ENCODE results near the gene MARS1.
"Not testable (repeated sequence)": the region's sequence is repeated elsewhere in the genome, so short reads cannot be mapped to it uniquely, and the experiment has no call there.

Gene MARS1

DNA sequence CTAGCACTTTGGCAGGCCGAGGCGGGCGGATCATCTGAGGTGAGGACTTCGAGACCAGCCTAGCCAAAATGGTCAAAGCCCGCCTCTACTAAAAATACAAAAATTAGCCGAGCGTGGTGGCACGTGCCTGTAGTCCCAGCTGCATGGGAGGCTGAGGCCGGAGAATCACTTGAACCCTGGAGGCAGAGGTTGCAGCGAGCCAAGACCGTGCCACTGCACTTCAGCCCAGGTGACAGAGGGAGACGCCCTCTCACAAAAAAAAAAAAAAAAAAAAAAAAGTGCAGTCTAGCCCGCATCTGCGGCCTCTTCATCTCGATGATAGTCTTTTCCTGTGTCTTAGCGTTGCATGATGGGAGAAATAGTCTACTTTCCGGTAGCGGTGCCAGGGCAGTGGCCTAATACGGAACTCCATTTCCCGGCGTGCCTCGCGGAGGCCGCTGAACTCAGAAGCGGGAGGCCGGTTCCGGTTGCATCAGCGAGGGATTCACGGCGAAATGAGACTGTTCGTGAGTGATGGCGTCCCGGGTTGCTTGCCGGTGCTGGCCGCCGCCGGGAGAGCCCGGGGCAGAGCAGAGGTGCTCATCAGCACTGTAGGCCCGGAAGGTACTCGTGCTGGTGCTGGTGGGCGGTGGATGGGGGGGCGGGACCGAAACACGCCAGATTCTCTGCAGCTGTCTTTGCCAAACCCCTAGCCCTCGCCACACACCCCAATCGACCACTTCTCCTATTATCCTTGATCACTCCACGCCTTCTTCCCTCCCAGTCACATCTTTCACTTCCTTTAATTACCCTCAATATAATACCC is at the start of gene MARS1:
Gene MARS1 (plus strand): TSS at position 472 of the 805 bp plus-strand sequence. CDS start 23 bp downstream, at position 495.
- peak; percentile 86 for DNase-seq

DNA sequence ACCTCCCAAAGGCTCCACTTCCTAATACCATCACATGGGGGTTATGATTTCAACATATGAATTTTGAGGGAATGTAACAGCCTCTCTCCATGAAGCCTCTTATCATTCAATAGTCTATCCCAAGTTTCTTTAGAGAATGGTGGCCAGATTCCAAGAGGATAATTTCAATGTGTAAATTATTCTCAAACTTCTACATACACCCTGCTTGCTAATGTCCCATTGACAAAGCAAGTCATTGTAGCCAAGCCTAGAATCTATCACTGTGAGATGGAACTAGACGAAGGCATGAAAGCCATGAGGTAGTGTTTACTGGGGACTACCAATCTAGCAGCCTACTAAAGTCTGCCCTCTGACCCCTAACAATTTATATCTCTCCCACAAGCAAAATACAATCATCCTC is 49.5 kb upstream of the MARS1 start:
- DNase-seq, result no peak

DNA sequence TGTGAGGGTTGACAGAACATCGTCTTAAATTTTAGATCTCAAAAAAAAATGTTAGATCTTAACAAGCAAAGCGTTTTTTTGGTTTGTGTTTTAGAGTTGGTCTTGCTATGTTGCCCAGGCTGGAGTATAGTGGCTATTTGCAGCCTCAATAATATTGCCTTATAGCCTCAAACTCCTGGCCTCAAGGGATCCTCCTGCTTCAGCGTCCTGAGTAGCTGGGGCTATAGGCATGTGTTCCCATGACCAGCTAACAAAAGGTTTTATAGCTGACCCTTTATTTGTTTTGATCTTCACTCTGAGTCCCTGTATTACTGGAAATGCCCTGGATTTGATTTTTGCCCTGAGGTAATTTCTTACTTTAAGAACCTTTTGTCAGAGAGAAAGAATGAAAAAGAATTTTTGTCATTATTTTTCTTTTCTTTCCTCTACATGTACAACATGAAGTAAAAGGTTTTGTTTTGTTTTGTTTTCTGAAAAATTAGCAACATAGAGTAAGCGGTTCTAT is 48.1 kb upstream of the MARS1 start:
- no peak for DNase-seq

DNA sequence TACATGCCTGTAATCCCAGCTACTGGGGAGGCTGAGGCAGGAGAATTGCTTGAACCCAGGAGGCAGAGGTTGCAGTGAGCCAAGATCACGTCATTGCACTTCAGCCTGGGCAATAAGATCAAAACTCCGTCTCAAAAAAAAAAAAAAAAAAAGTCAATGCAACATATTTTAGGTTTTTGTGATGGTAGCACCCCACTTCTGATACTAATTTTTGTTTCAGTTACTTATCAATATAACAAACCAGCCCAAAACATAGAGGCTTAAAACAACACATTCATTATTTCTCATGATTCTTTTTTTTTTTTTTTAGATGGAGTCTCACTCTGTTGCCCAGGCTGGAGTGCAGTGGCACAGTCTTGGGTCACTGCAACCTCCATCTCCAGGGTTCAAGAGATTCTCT is 46.5 kb upstream of the MARS1 start:
- DNase-seq, result not testable (repeated sequence)

DNA sequence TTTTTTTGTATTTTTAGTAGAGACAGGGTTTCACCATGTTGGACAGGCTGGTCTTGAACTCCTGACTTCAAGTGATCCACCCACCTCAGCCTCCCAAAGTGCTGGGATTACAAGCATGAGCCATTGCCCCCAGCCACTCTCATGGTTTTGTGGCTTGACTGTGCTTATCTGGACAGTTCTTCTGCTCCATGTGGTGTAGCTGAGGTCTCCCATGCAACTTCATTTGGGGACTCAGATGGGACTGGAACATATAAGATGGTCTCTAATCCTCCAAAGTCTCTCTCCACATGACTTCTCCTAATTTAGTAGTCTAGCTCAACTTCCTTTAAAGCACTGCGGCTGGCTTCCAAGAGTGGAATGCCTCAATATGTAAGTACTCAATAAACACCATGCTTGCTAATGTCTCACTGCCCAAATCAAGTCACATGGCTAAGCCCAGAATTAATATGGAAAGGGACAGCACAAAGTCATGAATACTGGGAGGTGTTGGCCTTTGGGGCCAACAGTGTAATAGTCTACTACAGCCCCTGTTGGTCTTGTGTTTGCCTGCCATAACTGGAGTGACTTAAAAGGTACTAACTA is 45.9 kb upstream of the MARS1 start:
- DNase-seq, result no peak

DNA sequence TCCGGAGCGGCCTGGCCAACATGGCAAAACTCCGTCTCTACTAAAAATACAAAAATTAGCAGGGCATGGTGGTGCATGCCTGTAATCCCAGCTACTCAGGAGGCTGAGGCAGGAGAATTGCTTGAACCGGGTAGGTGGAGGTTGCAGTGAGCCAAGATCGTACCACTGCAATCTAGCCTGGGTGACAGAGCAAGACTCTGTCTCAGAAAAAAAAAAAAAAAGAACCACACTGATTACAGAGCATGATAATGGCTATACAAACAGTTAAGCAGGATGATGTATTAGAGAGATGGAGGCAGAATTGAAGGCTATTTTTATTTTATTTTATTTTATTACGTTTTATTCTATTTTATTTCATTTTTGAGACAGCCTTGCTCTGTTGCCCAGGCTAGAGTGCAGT is 43.5 kb upstream of the MARS1 start:
- not testable (repeated sequence) for DNase-seq

DNA sequence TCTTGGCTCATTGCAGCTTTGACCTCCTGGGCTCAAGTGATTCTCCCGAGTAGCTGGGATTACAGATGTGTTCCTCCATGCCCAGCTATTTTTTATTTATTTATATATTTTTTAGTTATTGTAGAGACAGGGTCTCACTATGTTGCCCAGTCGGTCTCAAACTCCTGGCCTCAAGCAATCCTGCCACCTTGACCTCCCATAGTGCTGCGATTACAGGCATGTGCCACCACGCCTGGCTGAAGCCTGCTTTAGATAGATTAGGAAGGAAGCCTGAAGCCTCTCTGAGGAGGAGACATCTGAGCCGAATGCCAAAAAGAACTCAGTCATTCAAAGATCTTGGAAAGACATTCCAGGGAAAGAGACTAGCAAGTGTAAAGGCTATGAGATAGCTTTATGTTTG is 43.1 kb upstream of the MARS1 start:
- no peak for DNase-seq

DNA sequence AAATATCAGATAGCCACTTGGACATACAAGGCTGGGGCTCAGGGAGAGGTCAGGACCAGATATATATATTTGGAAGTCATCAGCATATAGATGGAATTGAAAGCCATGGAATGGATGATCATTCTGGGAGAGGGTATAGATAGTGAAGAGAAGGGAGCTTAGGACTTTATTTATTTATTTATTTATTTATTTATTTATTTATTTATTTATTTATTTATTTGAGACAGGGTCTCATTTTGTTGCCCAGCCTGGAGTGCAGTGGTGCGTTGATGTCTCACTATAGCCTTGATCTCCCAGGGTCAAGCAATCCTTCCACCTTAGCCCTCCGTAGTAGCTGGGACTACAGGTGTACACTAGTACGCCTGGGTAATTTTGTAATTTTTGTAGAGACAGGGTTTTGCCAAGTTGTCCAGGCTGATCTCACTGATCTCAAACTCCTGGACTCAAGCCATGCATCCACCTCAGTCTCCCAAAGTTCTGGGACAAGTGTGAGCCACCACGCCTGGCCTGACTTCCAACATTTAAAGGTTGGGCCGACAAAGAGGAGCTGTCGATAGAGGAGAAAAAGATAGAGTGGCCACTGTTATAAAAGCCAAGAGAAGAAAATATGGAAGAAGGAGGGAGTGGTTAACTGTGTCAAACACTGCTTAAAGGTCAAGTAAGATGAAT is 41.4 kb upstream of the MARS1 start:
- no peak for DNase-seq

DNA sequence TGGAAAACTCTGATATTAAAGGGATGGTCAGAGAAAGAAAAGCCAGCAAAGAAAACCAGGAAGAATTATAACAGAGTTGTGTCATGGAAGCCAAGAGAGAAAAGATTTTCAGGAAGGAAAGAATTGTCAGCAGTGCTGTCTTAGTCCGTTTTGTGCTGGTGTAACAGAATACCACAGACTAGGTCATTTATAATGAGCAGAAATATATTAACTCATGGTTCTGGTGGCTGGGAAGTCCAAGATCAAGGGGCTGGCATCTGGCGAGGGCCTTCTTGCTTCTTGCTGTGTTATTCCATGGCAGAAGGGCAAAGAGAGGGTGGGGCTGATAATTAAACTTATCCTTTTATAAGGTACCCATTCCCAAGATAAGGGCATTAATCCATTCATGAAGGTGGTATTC is 39.2 kb upstream of the MARS1 start:
- no peak for DNase-seq

DNA sequence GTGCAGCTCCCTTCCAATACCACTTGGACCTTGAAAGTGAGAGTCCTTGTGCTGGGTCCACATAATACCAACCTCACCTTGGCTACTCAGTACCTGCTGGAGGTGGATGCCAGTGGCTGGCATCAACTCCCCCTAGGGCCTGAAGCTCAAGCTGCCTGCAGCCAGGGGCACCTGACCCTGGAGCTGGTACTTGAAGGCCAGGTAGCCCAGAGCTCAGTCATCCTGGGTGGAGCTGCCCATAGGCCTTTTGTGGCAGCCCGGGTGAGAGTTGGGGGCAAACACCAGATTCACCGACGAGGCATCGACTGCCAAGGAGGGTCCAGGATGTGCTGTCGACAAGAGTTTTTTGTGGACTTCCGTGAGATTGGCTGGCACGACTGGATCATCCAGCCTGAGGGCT is 38.5 kb upstream of the MARS1 start:
- DNase-seq, result no peak

DNA sequence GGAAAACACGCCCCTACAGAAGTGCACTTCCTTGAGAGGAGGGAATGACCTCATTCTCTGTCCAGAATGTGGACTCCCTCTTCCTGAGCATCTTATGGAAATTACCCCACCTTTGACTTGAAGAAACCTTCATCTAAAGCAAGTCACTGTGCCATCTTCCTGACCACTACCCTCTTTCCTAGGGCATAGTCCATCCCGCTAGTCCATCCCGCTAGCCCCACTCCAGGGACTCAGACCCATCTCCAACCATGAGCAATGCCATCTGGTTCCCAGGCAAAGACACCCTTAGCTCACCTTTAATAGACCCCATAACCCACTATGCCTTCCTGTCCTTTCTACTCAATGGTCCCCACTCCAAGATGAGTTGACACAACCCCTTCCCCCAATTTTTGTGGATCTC is 37.8 kb upstream of the MARS1 start:
- no peak for DNase-seq

DNA sequence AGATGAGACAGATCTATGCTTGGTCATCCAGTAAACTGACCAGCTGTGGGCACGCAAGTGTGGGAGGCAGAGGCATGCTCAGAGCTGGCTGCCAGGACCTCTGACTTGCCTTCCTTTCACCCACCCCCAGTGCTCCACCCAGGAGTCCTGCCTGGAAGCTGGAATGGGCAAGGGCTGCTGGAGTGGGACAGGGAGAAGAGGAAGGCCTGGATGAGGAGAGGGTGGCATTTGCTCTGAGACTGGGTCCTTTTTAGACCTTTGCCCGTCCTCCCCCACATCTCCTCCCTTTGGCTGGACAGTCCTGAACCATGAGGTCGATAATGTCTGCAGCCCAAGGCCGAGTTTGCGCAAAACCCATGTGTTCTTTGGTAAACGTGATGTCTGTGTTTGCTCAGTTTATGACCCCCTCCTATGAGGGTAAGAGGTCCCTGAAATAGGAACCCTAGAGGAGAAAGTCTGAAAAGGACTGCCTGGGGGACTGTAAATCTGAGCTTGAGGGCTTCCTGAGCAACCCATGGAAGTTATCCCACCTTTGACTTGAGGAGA is 36.6 kb upstream of the MARS1 start:
- no peak for DNase-seq

DNA sequence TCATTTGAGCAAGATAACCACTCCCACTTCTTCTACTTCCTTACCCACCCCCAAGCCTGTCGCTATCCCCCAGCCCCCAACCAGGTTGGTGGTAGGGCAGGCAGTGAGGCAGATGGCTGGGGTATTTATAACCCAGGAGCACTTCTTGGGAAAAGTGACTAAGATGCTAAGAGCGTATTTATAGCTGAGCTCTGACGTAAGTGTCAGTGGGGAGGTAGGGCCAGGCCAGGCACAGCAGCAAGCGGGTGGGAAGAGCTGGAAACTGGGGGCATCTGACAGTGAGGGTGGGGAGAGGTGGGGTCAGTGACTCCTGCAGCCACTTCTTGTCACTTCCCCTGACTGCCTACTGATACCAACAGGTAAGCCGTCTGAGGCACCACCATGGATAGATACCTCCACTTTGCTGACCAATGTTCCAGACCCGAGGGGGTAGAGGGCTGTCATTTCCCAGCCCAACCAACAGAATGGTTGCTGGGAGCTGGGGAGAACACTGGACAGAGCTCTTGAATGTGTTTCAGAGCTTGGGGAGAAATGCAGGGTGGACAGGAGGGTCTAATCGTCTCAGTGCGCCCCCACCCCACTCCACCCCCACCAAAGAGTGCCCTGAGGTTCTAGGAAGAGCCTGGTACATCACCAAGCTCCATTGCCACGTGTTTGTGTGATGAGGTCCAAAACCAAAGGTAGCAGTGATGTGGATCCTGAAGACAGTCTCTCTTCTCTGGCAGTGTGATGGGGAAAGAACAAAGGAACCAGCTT is 35.5 kb upstream of the MARS1 start:
- no peak for DNase-seq

DNA sequence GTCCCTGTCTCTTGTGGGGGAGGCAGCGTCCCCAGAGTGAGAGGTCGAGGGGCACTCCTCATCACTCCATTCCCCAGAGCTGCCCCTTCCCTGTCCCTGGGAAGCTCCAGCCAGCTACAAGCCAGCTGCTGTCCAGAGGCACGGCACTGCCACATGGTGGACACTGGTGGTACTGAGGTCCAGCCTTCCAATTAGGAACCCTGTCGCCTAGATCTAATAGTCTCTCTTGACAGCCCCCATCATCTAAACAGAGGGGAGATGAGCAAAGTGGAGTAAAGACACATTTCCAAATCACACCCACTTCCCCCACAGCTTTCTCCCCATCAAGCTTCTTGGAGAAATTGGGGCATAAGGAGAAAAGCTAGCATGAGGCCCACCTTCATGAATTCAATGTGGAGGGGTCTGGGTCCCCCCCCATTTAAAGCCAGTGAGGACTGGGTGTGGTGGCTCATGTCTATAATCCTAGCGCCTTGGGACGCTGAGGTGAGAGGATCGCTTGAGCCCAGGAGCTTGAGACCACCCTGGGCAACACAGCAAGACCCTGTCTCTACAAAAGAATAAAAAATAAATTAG is 34.8 kb upstream of the MARS1 start:
- peak; percentile 52 for DNase-seq

DNA sequence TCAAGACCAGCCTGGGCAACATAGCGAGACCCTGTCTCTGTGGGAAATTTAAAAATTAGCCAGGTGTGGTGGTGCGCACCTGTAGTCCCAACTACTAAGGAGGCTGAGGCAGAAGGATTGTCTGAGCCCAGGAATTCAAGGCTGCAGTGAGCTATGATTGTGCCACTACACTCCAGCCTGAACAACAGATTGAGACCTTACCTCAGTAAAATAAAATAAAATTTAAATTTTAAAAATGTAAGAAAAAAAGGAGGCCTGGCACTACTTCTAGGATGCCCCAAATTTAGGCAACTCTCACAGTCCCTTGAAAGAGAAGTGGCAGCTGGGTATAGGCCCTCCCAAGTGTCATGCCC is 33.7 kb upstream of the MARS1 start:
- no peak for DNase-seq

DNA sequence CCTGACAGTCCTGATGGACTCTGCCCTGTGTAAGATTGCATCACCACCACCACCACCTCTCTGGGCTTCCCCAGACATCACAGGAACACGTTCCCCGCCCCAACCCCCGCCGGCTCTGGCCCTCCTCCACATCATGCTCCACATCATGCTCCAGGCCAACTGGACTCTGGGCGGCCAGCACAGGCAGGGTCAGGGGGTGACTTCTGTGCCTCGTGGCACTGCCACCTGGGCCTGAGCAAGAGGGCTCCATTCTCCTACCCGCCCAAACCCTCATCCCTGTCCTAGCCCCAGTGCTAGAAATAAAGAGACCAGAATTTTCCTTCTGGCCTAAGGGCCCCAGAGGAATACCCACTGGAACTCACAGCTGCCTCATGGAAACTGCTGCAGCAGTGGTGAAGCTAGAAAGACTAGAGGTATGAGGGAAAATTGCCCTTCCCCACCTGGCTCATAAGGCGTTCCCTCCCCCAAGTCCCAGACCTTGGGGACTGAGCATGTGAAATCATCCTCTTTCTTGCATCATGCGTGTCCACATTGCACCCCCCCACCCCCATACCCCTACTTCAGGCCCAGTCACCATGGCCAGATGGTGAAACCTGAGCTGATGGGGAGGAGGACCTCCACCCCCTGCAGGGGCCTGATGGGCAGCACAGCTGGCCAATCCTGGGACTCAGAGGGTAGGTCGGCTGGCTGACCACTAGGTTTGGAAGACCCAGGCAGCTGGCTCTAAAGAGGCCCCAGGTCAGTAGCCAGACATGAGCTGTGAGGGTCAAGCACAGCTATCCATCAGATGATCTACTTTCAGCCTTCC is 33.1 kb upstream of the MARS1 start, which contains the start of gene INHBE:
Gene INHBE (plus strand): TSS at position 742 of the 808 bp plus-strand sequence. CDS start 230 bp downstream, outside the sequence.
- DNase-seq, result no peak

DNA sequence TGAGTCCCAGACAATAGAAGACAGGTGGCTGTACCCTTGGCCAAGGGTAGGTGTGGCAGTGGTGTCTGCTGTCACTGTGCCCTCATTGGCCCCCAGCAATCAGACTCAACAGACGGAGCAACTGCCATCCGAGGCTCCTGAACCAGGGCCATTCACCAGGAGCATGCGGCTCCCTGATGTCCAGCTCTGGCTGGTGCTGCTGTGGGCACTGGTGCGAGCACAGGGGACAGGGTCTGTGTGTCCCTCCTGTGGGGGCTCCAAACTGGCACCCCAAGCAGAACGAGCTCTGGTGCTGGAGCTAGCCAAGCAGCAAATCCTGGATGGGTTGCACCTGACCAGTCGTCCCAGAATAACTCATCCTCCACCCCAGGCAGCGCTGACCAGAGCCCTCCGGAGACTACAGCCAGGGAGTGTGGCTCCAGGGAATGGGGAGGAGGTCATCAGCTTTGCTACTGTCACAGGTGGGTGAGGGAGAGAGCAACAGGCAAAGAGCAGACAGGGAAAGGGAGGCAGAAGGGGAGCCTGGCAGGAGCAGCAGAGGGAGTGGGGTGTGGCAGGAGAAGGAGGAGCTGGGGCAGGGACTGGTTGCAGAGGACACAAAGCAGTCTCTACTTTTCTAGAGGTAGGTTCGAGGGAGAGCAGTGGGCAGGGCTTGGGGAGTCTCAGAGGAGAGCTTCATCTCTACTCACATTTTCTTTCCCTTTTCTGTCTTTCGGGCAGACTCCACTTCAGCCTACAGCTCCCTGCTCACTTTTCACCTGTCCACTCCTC is 32.3 kb upstream of the MARS1 start:
- DNase-seq, result no peak

DNA sequence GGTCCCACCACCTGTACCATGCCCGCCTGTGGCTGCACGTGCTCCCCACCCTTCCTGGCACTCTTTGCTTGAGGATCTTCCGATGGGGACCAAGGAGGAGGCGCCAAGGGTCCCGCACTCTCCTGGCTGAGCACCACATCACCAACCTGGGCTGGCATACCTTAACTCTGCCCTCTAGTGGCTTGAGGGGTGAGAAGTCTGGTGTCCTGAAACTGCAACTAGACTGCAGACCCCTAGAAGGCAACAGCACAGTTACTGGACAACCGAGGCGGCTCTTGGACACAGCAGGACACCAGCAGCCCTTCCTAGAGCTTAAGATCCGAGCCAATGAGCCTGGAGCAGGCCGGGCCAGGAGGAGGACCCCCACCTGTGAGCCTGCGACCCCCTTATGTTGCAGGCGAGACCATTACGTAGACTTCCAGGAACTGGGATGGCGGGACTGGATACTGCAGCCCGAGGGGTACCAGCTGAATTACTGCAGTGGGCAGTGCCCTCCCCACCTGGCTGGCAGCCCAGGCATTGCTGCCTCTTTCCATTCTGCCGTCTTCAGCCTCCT is 31.6 kb upstream of the MARS1 start:
- no peak for DNase-seq

DNA sequence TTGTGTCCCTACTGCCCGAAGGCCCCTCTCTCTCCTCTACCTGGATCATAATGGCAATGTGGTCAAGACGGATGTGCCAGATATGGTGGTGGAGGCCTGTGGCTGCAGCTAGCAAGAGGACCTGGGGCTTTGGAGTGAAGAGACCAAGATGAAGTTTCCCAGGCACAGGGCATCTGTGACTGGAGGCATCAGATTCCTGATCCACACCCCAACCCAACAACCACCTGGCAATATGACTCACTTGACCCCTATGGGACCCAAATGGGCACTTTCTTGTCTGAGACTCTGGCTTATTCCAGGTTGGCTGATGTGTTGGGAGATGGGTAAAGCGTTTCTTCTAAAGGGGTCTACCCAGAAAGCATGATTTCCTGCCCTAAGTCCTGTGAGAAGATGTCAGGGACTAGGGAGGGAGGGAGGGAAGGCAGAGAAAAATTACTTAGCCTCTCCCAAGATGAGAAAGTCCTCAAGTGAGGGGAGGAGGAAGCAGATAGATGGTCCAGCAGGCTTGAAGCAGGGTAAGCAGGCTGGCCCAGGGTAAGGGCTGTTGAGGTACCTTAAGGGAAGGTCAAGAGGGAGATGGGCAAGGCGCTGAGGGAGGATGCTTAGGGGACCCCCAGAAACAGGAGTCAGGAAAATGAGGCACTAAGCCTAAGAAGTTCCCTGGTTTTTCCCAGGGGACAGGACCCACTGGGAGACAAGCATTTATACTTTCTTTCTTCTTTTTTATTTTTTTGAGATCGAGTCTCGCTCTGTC is 31.0 kb upstream of the MARS1 start:
- DNase-seq, result no peak

DNA sequence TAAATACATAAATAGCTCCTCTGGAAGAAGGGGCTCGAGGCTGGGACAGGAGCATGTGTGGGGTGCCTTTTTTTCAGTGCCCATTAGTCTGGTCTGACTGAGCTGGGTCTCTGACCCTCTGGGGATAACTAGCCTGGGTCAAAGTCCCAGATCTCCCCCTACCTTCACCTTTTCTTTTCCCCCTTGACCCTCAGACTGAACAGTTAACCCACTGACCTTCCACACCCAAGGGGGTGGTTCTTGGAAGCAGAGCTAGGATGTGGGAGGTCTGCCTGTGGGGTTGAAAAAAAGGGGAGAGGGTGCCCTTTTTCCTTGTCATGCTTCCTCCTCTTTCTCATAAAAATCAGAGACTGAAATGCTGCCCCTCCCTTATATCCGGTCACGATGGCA is 29.2 kb upstream of the MARS1 start:
- no peak for DNase-seq

Data from stimulated activated CD4-positive, alpha-beta T cell treated with anti-CD3 and anti-CD28 coated beads, Interleukin-12 subunit alpha, Interleukin-12 subunit beta, amount 100 ng/mL, for 4 hours (primary cell).